ENCODE results near the gene CYP2D6. TPM values are rescaled to one million over a fixed set of nuclear protein-coding genes. Genes with fewer than 3 reads are reported as not detected.
"Not testable (repeated sequence)": the region's sequence is repeated elsewhere in the genome, so short reads cannot be mapped to it uniquely, and the experiment has no call there.

CYP2D6 gene
- total RNA-seq, 1 donor from 2014 or later, result 4.0 TPM

DNA sequence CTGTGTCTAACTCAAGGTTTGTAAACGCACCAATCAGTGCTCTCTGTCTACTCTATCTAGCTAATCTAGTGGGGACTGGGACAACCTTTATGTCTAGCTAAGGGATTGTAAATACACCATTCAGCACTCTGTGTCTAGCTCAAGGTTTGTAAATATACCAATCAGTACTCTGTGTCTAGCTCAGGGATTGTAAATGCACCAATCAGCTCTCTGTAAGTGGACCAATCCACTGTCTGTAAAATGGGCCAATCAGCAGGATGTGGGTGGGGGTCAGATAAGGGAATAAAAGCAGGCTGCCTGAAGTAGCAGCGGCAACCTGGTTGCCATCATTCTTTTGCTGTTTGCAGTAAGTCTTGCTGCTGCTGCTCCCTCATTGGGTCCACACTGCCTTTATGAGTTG is 8.4 kb upstream of the CYP2D6 start:
- no peak for TF ChIP-seq CTCF (conservative IDR thresholded peaks at IDR 0.05)
- DNase-seq (ENCODE audit: extremely low spot score, unreplicated experiment), result no peak
- Mint-ChIP-seq H3K27ac (no peak overlapping the region), H3K9me3 (no peaks in the 10 kb centered on the region), H3K4me1 (ENCODE audit: unreplicated experiment) (no peaks in the 10 kb centered on the region), H3K27me3 (no peaks in the 10 kb centered on the region), H3K4me3 (no peak overlapping the region), H3K36me3 (no peaks in the 10 kb centered on the region)

GRCh38 chr22:42138122-42138770 is 7.6 kb upstream of the CYP2D6 start:
- no peaks in the 10 kb centered on the region for H3K9me3 Mint-ChIP-seq
- no peak for TF ChIP-seq CTCF (conservative IDR thresholded peaks at IDR 0.05)
- H3K4me1 Mint-ChIP-seq (ENCODE audit: unreplicated experiment), result no peaks in the 10 kb centered on the region
- H3K27ac Mint-ChIP-seq, result no peak overlapping the region
- DNase-seq (ENCODE audit: extremely low spot score, unreplicated experiment), result no peak
- no peaks in the 10 kb centered on the region for H3K27me3 Mint-ChIP-seq
- no peak overlapping the region for H3K4me3 Mint-ChIP-seq
- no peaks in the 10 kb centered on the region for H3K36me3 Mint-ChIP-seq

GRCh38 chr22:42135688-42136087 is 5.1 kb upstream of the CYP2D6 start:
- not testable (repeated sequence) for H3K27me3 Mint-ChIP-seq; H3K4me3 Mint-ChIP-seq; H3K36me3 Mint-ChIP-seq; H3K9me3 Mint-ChIP-seq; H3K4me1 Mint-ChIP-seq (ENCODE audit: unreplicated experiment); DNase-seq (ENCODE audit: extremely low spot score, unreplicated experiment); H3K27ac Mint-ChIP-seq

DNA sequence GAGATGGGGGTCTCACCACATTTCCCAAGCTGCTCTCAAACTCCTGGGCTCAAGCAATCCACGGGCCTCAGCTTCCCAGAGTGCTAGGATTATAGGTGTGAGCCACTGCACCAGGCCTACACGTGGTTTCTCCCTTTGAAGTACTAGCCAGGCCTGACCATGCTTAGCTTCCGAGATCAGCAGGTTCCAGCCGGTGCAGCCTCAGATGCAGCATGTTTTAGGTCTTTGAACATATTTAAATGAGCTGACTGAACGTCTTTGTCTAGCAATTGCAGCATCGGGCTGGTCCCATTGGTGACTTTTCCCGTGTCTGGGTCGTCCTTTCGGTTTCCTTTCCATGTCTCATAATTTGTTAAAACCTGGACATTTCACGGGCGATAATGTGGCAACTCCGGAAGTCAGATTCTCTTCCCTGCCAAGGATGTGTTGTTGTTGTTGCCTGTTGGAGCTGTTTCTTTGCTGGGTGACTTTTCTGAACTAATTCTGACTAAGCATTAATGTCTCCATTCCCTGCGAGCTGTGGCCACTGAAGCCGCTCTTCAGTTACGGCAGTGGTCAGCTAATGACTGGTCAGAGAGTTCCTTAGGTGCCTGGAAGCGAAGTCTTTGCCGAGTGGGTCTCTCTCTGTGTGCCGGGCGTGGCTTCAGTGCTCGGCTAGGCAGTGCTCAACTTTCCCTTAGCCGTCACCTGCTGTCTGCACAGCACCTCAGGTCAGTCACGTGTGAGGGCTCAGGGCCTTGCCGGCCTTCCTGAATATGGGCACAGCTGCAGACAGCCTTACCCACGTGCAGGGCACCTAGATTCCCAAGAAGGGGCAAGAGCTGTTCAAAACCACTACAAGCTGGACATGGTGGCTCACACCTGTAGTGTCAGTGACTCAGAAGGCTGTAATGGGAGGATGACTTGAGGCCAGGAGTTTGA is 3.8 kb upstream of the CYP2D6 start:
- DNase-seq (ENCODE audit: extremely low spot score, unreplicated experiment), result no peak
- Mint-ChIP-seq H3K36me3 (no peaks in the 10 kb centered on the region), H3K27me3 (no peaks in the 10 kb centered on the region), H3K27ac (no peak overlapping the region), H3K9me3 (no peaks in the 10 kb centered on the region), H3K4me1 (ENCODE audit: unreplicated experiment) (no peaks in the 10 kb centered on the region), H3K4me3 (no peak overlapping the region)
- TF ChIP-seq CTCF (conservative IDR thresholded peaks at IDR 0.05), result no peak

GRCh38 chr22:42132457-42132856 is 1.8 kb upstream of the CYP2D6 start:
- H3K27me3 Mint-ChIP-seq, result no peaks in the 10 kb centered on the region
- TF ChIP-seq CTCF (conservative IDR thresholded peaks at IDR 0.05), result no peak
- H3K4me1 Mint-ChIP-seq (ENCODE audit: unreplicated experiment), result no peaks in the 10 kb centered on the region
- no peak overlapping the region for H3K27ac Mint-ChIP-seq
- DNase-seq (ENCODE audit: extremely low spot score, unreplicated experiment), result no peak
- no peaks in the 10 kb centered on the region for H3K9me3 Mint-ChIP-seq
- no peak overlapping the region for H3K4me3 Mint-ChIP-seq
- H3K36me3 Mint-ChIP-seq, result no peaks in the 10 kb centered on the region

DNA sequence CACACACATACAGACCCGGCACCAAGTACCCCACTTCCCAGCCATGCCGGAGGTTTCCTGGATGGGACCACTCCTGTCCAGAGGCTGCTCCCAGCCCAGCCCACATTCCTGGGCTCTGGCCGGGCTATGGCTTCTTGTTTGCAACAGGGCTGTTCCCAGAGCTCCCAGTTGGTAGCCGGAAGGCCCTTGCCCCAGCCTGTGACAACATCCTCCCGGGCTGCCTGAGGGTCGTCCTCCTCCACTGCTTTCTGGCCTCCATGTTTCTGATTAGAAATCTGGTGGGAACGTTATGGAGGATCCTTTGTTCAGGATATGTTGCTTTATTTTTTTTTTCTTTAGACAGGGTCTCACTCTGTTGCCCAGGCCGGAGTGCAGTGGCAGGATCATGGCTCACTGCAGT is 952 bp upstream of the CYP2D6 start:
- Mint-ChIP-seq H3K4me1 (ENCODE audit: unreplicated experiment) (no peaks in the 10 kb centered on the region), H3K27me3 (no peaks in the 10 kb centered on the region), H3K27ac (no peak overlapping the region), H3K4me3 (no peak overlapping the region), H3K9me3 (no peaks in the 10 kb centered on the region), H3K36me3 (no peaks in the 10 kb centered on the region)
- TF ChIP-seq CTCF (conservative IDR thresholded peaks at IDR 0.05), result no peak
- no peak for DNase-seq (ENCODE audit: extremely low spot score, unreplicated experiment)

DNA sequence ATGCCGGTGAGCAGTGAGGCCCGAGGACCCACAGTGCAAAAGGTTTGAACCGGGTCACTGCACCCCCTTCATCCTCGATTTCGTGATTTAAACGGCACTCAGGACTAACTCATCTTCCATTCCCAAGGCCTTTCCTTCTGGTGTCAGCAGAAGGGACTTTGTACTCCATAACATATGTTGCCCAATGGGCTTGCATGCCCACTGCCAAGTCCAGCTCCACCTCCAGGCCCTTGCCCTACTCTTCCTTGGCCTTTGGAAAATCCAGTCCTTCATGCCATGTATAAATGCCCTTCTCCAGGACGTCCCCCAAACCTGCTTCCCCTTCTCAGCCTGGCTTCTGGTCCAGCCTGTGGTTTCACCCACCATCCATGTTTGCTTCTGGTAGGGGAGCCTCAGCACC is 428 bp downstream of the CYP2D6 start:
- H3K4me3 Mint-ChIP-seq; DNase-seq (ENCODE audit: extremely low spot score, unreplicated experiment); H3K36me3 Mint-ChIP-seq; H3K9me3 Mint-ChIP-seq; H3K27ac Mint-ChIP-seq; H3K4me1 Mint-ChIP-seq (ENCODE audit: unreplicated experiment); H3K27me3 Mint-ChIP-seq: not testable (repeated sequence)

DNA sequence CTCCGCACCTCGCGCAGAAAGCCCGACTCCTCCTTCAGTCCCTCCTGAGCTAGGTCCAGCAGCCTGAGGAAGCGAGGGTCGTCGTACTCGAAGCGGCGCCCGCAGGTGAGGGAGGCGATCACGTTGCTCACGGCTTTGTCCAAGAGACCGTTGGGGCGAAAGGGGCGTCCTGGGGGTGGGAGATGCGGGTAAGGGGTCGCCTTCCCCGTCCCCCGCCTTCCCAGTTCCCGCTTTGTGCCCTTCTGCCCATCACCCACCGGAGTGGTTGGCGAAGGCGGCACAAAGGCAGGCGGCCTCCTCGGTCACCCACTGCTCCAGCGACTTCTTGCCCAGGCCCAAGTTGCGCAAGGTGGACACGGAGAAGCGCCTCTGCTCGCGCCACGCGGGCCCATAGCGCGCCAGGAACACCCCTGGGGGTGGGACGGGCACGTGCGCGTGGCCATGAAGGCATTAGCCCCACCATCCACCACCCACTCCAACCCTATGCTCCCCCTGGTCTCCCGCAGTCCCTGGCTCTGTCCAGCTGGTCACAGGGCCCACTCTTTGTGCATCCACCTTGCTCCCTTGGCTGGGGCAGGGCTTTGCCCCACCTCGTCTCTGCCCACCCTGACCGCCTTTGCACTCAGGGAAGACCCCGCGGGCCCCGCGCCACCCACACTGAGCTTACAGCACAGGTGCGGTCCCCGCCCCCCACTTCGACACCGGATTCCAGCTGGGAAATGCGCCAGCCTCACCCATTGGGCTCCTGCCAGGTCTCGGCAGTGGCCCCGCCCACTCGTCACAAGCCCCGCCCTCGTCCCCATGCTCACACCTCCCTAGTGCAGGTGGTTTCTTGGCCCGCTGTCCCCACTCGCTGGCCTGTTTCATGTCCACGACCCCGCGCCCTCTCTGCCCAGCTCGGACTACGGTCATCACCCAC is 1.6 kb downstream of the CYP2D6 start:
- H3K4me3 Mint-ChIP-seq; H3K9me3 Mint-ChIP-seq; H3K27me3 Mint-ChIP-seq; H3K36me3 Mint-ChIP-seq; DNase-seq (ENCODE audit: extremely low spot score, unreplicated experiment); H3K4me1 Mint-ChIP-seq (ENCODE audit: unreplicated experiment); H3K27ac Mint-ChIP-seq: not testable (repeated sequence)
